Thyroid gland (tissue), 4 donors: ENCODE measurements around the gene SLC25A1. TPM values are rescaled to one million over a fixed set of nuclear protein-coding genes. Genes with fewer than 3 reads are reported as not detected.

Experiments used
- DNase-seq, 2 donors: peaks; one replicate each; pipeline ENCODE4 v3.0.0-alpha.2; 2019
- H3K27ac ChIP-seq, 3 donors: fragments of 200-600 bp; sonication (generic); 1 replicate in 2 of 3; 2 replicates in 1 of 3; pipeline ENCODE4 v1.5.1; 2016 to 2019; ENCODE audit warnings: mild to moderate bottlenecking in 1 of 3, moderate library complexity in 1 of 3
- H3K27me3 ChIP-seq: fragments of 200-600 bp; sonication (generic); one replicate; pipeline ENCODE4 v1.5.1; 2019
- H3K36me3 ChIP-seq, 2 donors: fragments of 200-600 bp; sonication (generic); one replicate each; pipeline ENCODE4 v1.5.1; 2016 to 2019
- H3K4me1 ChIP-seq, 2 donors: fragments of 200-600 bp; sonication (generic); one replicate each; pipeline ENCODE4 v1.5.1; 2017 to 2019
- H3K4me3 ChIP-seq, 3 donors: fragments of 200-600 bp; sonication (generic); replicated peaks in 1 of 3; 1 replicate in 2 of 3; 2 replicates in 1 of 3; pipeline ENCODE4 v1.5.1; 2016; ENCODE audit warnings: mild to moderate bottlenecking in 1 of 3
- H3K9me3 ChIP-seq: fragments of 200-600 bp; sonication (generic); one replicate; pipeline ENCODE4 v1.5.1; 2017
- POLR2A ChIP-seq, 2 donors: fragments of 450-650 bp; IDR thresholded peaks; one replicate each; pipeline ENCODE4 v1.6.1; 2017; ENCODE audit warnings: antibody characterized with exemption in 2 of 2, mild to moderate bottlenecking in 2 of 2, moderate library complexity in 1 of 2
- WGBS, 2 donors: methylation state at CpG; one replicate each; pipeline ENCODE4 v1.1.5; 2017; 5-methylcytosine and 5-hydroxymethylcytosine counted together
- intact Hi-C: fragments of 100-400 bp; cut with DNase I; formaldehyde crosslinking; loops from one replicate; pipeline ENCODE4 v1.15.1; 2023
- total RNA-seq, 4 donors: library from RNA; depleted of rRNA; stranded (reverse); fragments of >200 nt; gene quantifications; one replicate each; pipeline ENCODE4 v1.2.3, GENCODE V29; 2016
- TF ChIP-seq, protein P1 (sequence below), 6 experiments: fragments of 200-600 bp in 3 of 6; fragments of 450-650 bp in 3 of 6; sonication (generic) in 3 of 6; IDR thresholded peaks; one replicate each; pipeline ENCODE4 v1.5.1; 2016 to 2019; ENCODE audit warnings: antibody characterized with exemption in 6 of 6, mild to moderate bottlenecking in 2 of 6, inconsistent platforms in 1 of 6, moderate library complexity in 1 of 6

SLC25A1 gene
- total RNA-seq, 4 donors from 2014 or later = 38.7 to 79.9 (median 62.1) TPM

DNA sequence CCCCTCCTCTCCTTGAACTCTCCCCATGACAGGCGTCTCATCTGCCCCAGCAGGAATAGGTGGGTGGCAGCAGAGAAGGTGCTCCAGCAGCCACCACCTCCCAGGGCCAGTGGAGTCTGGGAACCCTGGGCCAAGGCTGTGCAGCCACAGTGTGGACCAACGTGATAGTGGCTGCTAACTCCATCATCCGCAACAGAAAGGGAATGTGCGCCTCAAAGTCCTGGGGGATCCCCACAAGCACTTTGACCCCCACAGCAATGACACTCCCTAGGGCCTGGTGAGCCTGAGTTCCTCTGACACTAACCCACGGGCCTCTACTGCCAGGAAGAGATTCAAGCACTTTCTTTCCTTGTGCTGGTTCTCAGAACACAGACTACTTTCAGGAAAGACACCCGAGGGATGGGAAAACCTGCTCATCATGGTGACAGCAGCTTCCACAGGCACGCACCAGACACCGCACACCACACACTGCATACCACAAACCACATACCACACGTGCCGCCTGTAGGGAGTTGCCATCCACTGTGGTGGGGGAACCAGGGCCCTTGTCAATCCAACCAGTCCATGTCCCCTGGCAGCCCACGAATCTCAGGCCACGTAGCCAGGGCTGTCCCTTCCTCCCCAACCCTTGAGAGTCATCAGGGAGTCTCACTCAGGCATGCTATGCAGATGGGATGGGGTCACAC is 3.4 kb upstream of the SLC25A1 start:
- Histone ChIP-seq H3K4me3 (no peak overlapping the region), H3K27ac (peak overlapping the region in 1 of 3 donors; percentile 73), H3K27me3 (no peaks in the 10 kb centered on the region), H3K4me1 (peaks cover 14 to 53% of the 10 kb centered on the region in 2 donors), H3K36me3 (no peaks in the 10 kb centered on the region), H3K9me3 (no peaks in the 10 kb centered on the region)
- no peak for DNase-seq
- 64 to 95% methylated on average over 6 to 7 of the region's 12 CpGs for WGBS, 2 donors
- intact Hi-C loops = loop anchor here (10.0 kb wide), 1 partner anchor 293 kb away; the partner anchor contains the start of genes CDC45 and UFD1
- TF ChIP-seq, protein P1, sequence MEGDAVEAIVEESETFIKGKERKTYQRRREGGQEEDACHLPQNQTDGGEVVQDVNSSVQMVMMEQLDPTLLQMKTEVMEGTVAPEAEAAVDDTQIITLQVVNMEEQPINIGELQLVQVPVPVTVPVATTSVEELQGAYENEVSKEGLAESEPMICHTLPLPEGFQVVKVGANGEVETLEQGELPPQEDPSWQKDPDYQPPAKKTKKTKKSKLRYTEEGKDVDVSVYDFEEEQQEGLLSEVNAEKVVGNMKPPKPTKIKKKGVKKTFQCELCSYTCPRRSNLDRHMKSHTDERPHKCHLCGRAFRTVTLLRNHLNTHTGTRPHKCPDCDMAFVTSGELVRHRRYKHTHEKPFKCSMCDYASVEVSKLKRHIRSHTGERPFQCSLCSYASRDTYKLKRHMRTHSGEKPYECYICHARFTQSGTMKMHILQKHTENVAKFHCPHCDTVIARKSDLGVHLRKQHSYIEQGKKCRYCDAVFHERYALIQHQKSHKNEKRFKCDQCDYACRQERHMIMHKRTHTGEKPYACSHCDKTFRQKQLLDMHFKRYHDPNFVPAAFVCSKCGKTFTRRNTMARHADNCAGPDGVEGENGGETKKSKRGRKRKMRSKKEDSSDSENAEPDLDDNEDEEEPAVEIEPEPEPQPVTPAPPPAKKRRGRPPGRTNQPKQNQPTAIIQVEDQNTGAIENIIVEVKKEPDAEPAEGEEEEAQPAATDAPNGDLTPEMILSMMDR (IDR thresholded peaks at IDR 0.05) = no peak
- TF ChIP-seq POLR2A (IDR thresholded peaks at IDR 0.05) = no peak

DNA sequence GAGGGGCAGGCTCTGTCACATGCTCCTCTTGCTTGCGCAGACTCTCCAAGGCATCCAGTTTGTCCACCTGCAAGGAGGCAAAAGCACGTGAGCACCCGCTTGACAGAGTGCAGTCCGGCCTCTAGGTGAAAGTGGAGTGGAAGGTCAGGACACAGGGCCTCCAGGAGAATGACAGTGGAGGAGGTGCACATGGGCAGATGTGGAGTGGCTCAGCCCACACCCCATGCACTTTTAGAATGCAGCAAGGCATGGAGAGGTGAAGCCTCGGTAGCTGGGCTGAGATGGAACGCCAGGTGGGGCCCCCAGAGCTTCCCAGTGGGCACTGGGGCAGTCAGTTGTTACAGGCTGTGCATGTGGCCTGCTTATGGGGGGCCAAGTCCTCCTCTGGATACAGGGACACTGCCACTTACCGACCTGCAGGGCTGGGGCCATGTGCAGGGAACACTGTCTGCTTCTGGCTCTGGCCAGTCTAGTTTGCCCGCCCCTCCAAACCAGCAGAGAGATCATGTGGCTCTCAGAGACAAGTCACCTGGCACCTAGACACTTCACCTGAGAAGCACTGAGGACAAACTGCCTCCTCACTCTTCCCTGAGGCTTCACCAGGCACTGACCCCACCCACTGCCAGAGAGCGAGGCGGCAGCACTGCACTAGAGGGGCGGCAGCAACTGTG is 2.3 kb upstream of the SLC25A1 start:
- intact Hi-C loops = loop anchor here (10.0 kb wide), 1 partner anchor 294 kb away; the partner anchor contains the start of genes CDC45 and UFD1

DNA sequence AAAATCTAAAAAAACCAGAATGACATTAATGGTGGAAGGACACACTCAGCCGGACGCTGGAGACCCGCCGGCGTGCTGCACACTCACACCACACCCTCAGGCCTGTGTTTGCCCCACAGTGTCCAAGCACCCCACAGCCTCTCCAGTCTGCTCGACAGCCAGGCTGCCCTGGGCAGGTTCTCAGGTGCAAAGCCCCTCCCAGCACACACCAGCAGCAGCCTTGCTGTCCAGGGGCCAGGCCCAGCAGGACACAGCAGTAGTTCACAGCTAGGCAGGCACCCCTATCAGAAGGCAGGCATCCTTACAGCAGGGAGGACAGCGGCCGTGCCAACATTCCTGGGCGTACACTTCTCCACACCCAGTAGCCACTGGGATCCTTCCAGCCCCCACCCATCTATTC is 1.7 kb upstream of the SLC25A1 start:
- Histone ChIP-seq H3K27ac (peak overlapping the region; percentile 25 to 73 (median 48)), H3K9me3 (no peaks in the 10 kb centered on the region), H3K4me3 (no peak overlapping the region), H3K4me1 (peaks cover 14 to 52% of the 10 kb centered on the region in 2 donors), H3K27me3 (no peaks in the 10 kb centered on the region), H3K36me3 (no peaks in the 10 kb centered on the region)
- 68 to 74% methylated on average over 5 to 9 of the region's 9 CpGs for WGBS, 2 donors
- TF ChIP-seq, protein P1 (IDR thresholded peaks at IDR 0.05) = no peak
- TF ChIP-seq POLR2A (IDR thresholded peaks at IDR 0.05) = no peak
- peak; percentile 56 to 63 for DNase-seq
- intact Hi-C loops = loop anchor here (10.0 kb wide), 1 partner anchor 295 kb away; the partner anchor contains the start of genes CDC45 and UFD1

More for the DNA sequence above, 2.3 kb upstream of the SLC25A1 start:
- DNase-seq = peak; percentile 76 to 88
- no peaks in the 10 kb centered on the region for H3K27me3 ChIP-seq
- TF ChIP-seq, protein P1 (IDR thresholded peaks at IDR 0.05) = no peak
- TF ChIP-seq POLR2A (IDR thresholded peaks at IDR 0.05) = no peak
- 59 to 73% methylated on average over 7 to 8 of the region's 11 CpGs for WGBS, 2 donors
- H3K36me3 ChIP-seq = no peaks in the 10 kb centered on the region
- no peaks in the 10 kb centered on the region for H3K9me3 ChIP-seq
- peaks cover 14 to 56% of the 10 kb centered on the region in 2 donors for H3K4me1 ChIP-seq
- no peak overlapping the region for H3K4me3 ChIP-seq
- H3K27ac ChIP-seq = peak overlapping the region; percentile 17 to 73 (median 48)

DNA sequence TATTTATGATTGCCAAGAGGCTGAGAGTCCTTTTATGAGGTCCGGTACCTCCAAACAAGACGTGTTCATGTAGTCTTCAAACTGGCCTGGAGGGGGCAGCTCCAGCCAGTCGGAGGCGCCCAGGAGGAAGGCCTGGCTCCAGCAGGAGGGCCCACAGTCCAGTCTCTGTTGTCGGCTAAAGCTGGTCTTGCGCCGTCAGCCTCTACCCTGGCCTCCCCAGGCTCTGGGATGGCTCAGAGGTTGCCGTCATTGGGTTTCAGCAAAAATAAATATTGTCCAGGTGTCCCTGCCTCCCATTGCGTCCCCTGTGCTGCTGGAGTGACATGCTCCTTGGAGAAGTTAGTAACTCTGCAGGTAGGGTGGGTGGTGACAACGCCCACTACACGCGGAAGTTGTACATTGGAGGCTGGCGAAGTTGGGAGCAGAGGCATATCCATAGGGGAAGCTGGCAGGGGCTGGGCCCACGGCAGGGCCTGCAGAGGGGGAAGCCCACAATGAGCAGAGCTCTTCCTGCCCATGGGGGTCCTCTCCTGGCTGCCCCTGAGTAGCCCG is 1.0 kb upstream of the SLC25A1 start:
- peak; percentile 75 to 77 for DNase-seq
- Histone ChIP-seq H3K4me3 (peak overlapping the region in 1 of 3 donors; percentile 92), H3K4me1 (peaks cover 14 to 49% of the 10 kb centered on the region in 2 donors), H3K9me3 (no peaks in the 10 kb centered on the region), H3K27me3 (no peaks in the 10 kb centered on the region), H3K27ac (peak overlapping the region; percentile 23 to 86 (median 48)), H3K36me3 (no peaks in the 10 kb centered on the region)
- WGBS, 2 donors = 31 to 39% methylated on average over 10 to 11 of the region's 15 CpGs
- intact Hi-C loops = loop anchor here (5.0 to 10.0 kb wide), 3 partner anchors 113 to 295 kb away; partner anchors contain the start of genes CDC45, CLTCL1, HIRA and MRPL40
- TF ChIP-seq POLR2A (IDR thresholded peaks at IDR 0.05) = no peak
- TF ChIP-seq, protein P1 (IDR thresholded peaks at IDR 0.05) = peak; percentile 29 to 72 (median 60)
